ENCODE data around the gene PRKAR1B. TPM values are rescaled to one million over a fixed set of nuclear protein-coding genes. Genes with fewer than 3 reads are reported as not detected.

The PRKAR1B gene
- total and polyA plus RNA-seq, 9 donors, result 14.3 to 49.0 (median 34.0) TPM

DNA sequence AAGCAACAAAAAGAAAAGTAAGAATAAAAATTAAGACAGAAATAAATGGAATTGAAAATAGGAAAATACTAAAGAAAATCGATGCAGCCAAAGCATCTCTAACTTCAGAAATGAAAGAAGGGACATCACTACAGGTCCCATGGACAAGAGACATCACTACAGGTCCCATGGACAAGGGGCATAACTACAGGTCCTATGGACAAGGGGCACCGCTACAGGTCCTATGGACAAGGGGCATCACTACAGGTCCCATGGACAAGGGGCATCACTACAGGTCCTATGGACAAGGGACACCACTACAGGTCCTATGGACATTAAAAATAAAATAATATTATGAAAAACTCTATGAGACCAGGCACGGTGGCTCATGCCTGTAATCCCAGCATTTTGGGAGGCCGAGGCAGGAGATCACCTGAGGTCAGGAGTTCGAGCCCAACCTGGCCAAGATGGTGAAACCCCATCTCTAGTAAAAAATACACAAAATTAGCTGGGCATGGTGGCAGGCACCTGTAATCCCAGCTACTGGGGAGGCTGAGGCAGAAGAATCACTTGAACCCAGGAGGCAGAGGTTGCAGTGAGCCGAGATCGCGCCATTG is 101.6 kb downstream of the PRKAR1B start:
- no peak overlapping the region for H3K4me3 ChIP-seq
- no peak overlapping the region for H3K27ac ChIP-seq
- H3K36me3 ChIP-seq, result no peaks in the 10 kb centered on the region
- H3K27me3 ChIP-seq, result no peaks in the 10 kb centered on the region
- intact Hi-C loops (cut with DNase I), result no loop called here
- peaks cover 9% of the 10 kb centered on the region for H3K4me1 ChIP-seq (ENCODE audit: insufficient read depth)
- no peak for DNase-seq
- H3K9me3 ChIP-seq, result no peaks in the 10 kb centered on the region
- 96 to 98% (median 98%) methylated on average over 8 of the region's 8 CpGs for WGBS, 3 donors
- TF ChIP-seq CTCF (IDR thresholded peaks at IDR 0.05) (no peak), POLR2A (IDR thresholded peaks at IDR 0.05) (no peak), EP300 (IDR thresholded peaks at IDR 0.05) (no peak)

GRCh38 chr7:623464-623863 is 103.6 kb downstream of the PRKAR1B start:
- intact Hi-C loops (cut with DNase I), result no loop called here
- Histone ChIP-seq H3K4me3 (no peak overlapping the region), H3K27ac (no peak overlapping the region), H3K27me3 (no peaks in the 10 kb centered on the region), H3K36me3 (no peaks in the 10 kb centered on the region), H3K9me3 (no peaks in the 10 kb centered on the region), H3K4me1 (ENCODE audit: insufficient read depth) (peaks cover 4% of the 10 kb centered on the region)
- TF ChIP-seq CTCF (IDR thresholded peaks at IDR 0.05) (no peak), POLR2A (IDR thresholded peaks at IDR 0.05) (no peak), EP300 (IDR thresholded peaks at IDR 0.05) (no peak)
- DNase-seq, result no peak
- WGBS, 3 donors, result 94 to 97% (median 97%) methylated on average over 8 of the region's 8 CpGs

GRCh38 chr7:621572-622285 is 105.4 kb downstream of the PRKAR1B start:
- Histone ChIP-seq H3K4me1 (ENCODE audit: insufficient read depth) (no peaks in the 10 kb centered on the region), H3K27ac (no peak overlapping the region), H3K36me3 (no peaks in the 10 kb centered on the region), H3K9me3 (no peaks in the 10 kb centered on the region), H3K4me3 (no peak overlapping the region), H3K27me3 (no peaks in the 10 kb centered on the region)
- no peak for TF ChIP-seq EP300 (IDR thresholded peaks at IDR 0.05)
- TF ChIP-seq CTCF (IDR thresholded peaks at IDR 0.05), result no peak
- no peak for TF ChIP-seq POLR2A (IDR thresholded peaks at IDR 0.05)
- DNase-seq, result no peak
- intact Hi-C loops (cut with DNase I), result no loop called here
- WGBS, 3 donors, result 94 to 98% (median 96%) methylated on average over 8 of the region's 8 CpGs

- DNase-seq, result no peak
- H3K4me3 ChIP-seq, result no peak overlapping the region
- H3K9me3 ChIP-seq, result no peaks in the 10 kb centered on the region
- no peaks in the 10 kb centered on the region for H3K36me3 ChIP-seq
- no peak for TF ChIP-seq POLR2A (IDR thresholded peaks at IDR 0.05)
- TF ChIP-seq CTCF (IDR thresholded peaks at IDR 0.05), result no peak
- no peak for TF ChIP-seq EP300 (IDR thresholded peaks at IDR 0.05)
- no peaks in the 10 kb centered on the region for H3K4me1 ChIP-seq (ENCODE audit: insufficient read depth)
- intact Hi-C loops (cut with DNase I), result no loop called here
- H3K27me3 ChIP-seq, result no peaks in the 10 kb centered on the region
- H3K27ac ChIP-seq, result no peak overlapping the region
Observed at GRCh38 chr7:620885-621284, 106.2 kb downstream of the PRKAR1B start.
